HepG2 (cell line): ENCODE measurements around the gene MRPL10. TPM values are rescaled to one million over a fixed set of nuclear protein-coding genes. Genes with fewer than 3 reads are reported as not detected.

ENCODE experiments used
- FOXA3 ChIP-seq: IDR thresholded peaks from 2 replicates; pipeline ENCODE4 v1.6.1; 2016; ENCODE audit warnings: missing genetic modification reagents, missing compliant biosample characterization
- GFI1 ChIP-seq: sonication (generic); formaldehyde crosslinking; IDR thresholded peaks from 2 replicates; pipeline ENCODE4 v1.5.0; 2020; ENCODE audit warnings: missing genetic modification reagents, mild to moderate bottlenecking, borderline replicate concordance
- HCFC1 ChIP-seq: fragments of 150-350 bp; IDR thresholded peaks from 2 replicates; pipeline ENCODE4 v1.6.1; 2014; ENCODE audit warnings: low read depth, low read length
- IRX3 ChIP-seq: sonication (generic); formaldehyde crosslinking; IDR thresholded peaks from 2 replicates; pipeline ENCODE4 v1.8.1; 2023; ENCODE audit warnings: mild to moderate bottlenecking, low read depth, missing genetic modification reagents, borderline replicate concordance
- MYPOP ChIP-seq: sonication (generic); formaldehyde crosslinking; IDR thresholded peaks from 2 replicates; pipeline ENCODE4 v1.8.1; 2023; ENCODE audit warnings: mild to moderate bottlenecking, moderate library complexity, missing genetic modification reagents
- NFRKB ChIP-seq: fragments of 450-650 bp; IDR thresholded peaks from 2 replicates; pipeline ENCODE4 v1.6.1; 2017
- ONECUT2 ChIP-seq: sonication (generic); formaldehyde crosslinking; IDR thresholded peaks from 2 replicates; pipeline ENCODE4 v1.4.0; 2020; ENCODE audit warnings: missing genetic modification reagents
- SMC3 ChIP-seq: IDR thresholded peaks from 2 replicates; pipeline ENCODE4 v1.6.1; 2011; ENCODE audit warnings: low read length, improper control_type of control experiment
- SP1 ChIP-seq, 2 experiments: fragments of 450-650 bp in 1 of 2; sonication (generic) in 1 of 2; formaldehyde crosslinking in 1 of 2; IDR thresholded peaks; 2 replicates each; pipeline versions ENCODE4 v1.4.0 to v1.6.1; 2016 to 2020; ENCODE audit warnings: missing genetic modification reagents in 1 of 2
- TEAD3 ChIP-seq: optimal IDR thresholded peaks from 2 replicates; pipeline ENCODE3; 2016; ENCODE audit warnings: borderline replicate concordance
- TFE3 ChIP-seq: IDR thresholded peaks from 2 replicates; pipeline ENCODE4 v1.6.1; 2016
- ZBED4 ChIP-seq: sonication (generic); formaldehyde crosslinking; IDR thresholded peaks from 2 replicates; pipeline ENCODE4 v1.4.0; 2020; ENCODE audit warnings: missing genetic modification reagents, borderline replicate concordance
- ZBTB3 ChIP-seq: sonication (generic); formaldehyde crosslinking; IDR thresholded peaks from 2 replicates; pipeline ENCODE4 v1.4.0; 2020; ENCODE audit warnings: low read depth, mild to moderate bottlenecking, moderate library complexity, missing genetic modification reagents, borderline replicate concordance
- ZBTB37 ChIP-seq: sonication (generic); formaldehyde crosslinking; IDR thresholded peaks from 2 replicates; pipeline ENCODE4 v1.4.0; 2020; ENCODE audit warnings: mild to moderate bottlenecking, missing genetic modification reagents
- ZFP82 ChIP-seq: sonication (generic); formaldehyde crosslinking; IDR thresholded peaks from 2 replicates; pipeline ENCODE4 v1.5.1; 2020; ENCODE audit warnings: mild to moderate bottlenecking, missing genetic modification reagents, borderline replicate concordance
- ZNF264 ChIP-seq: sonication (generic); formaldehyde crosslinking; IDR thresholded peaks from 2 replicates; pipeline ENCODE4 v1.4.0; 2020; ENCODE audit warnings: missing genetic modification reagents
- ZNF589 ChIP-seq: sonication (generic); formaldehyde crosslinking; conservative IDR thresholded peaks from 2 replicates; pipeline ENCODE4 v1.8.0; 2022; ENCODE audit warnings: mild to moderate bottlenecking, moderate library complexity, missing genetic modification reagents
- ZNF749 ChIP-seq: sonication (generic); formaldehyde crosslinking; IDR thresholded peaks from 2 replicates; pipeline ENCODE4 v1.8.0; 2022; ENCODE audit warnings: mild to moderate bottlenecking, missing genetic modification reagents, moderate library complexity, borderline replicate concordance
- ZNF781 ChIP-seq: sonication (generic); formaldehyde crosslinking; IDR thresholded peaks from 2 replicates; pipeline ENCODE4 v1.5.1; 2020; ENCODE audit warnings: borderline replicate concordance, mild to moderate bottlenecking, missing genetic modification reagents; ENCODE audit errors: not compliant biosample characterization
- polyA plus RNA-seq, 8 experiments: library from polyadenylated mRNA; depleted of rRNA in 3 of 8; stranded (reverse) in 7 of 8; unstranded in 1 of 8; fragments of >200 nt; fragmentation: Illumina TruSeq in 4 of 8; extraction: Trizol in 4 of 8; gene quantifications; 2 replicates each; pipeline versions ENCODE4 v1.2.1 to v1.2.3, GENCODE V29; 2011 to 2016; ENCODE audit warnings: low read depth in 4 of 8, missing spikeins in 1 of 8, mixed read lengths in 1 of 8; ENCODE audit not compliant: insufficient read depth in 1 of 8
- total RNA-seq, 5 experiments: library from RNA; depleted of rRNA; stranded (reverse); fragments of >200 nt; fragmentation: Illumina TruSeq; extraction: Trizol; gene quantifications; 2 replicates each; pipeline ENCODE4 v1.2.3, GENCODE V29; 2016; ENCODE audit warnings: low read depth in 1 of 5

Gene MRPL10
- total and polyA plus RNA-seq, 2 of the 13 experiments (the other 11 are each of a cell fraction or from before 2014, with no cell fraction given), result 56.7 to 149 TPM

GRCh38 chr17:47831003-47831933 is at the start of gene MRPL10, which contains the start of gene LRRC46 (continued):
- no peak for TF ChIP-seq ZBTB37 (CRISPR knock-in tag)
- peak; percentile 68 for TF ChIP-seq HCFC1
- peak; percentile 69; the same call in 1 of the 2 replicates for TF ChIP-seq ZNF264 (CRISPR knock-in tag)
- no peak for TF ChIP-seq ZBTB3 (CRISPR knock-in tag)
- TF ChIP-seq ONECUT2, result no peak
- peak; percentile 81 for TF ChIP-seq FOXA3 (CRISPR knock-in tag)
- TF ChIP-seq TEAD3 (CRISPR knock-in tag), result peak; percentile 84
- TF ChIP-seq ZNF781 (CRISPR knock-in tag), result no peak
- TF ChIP-seq MYPOP (CRISPR knock-in tag), result peak; percentile 50; the same call in 1 of the 2 replicates
- no peak for TF ChIP-seq ZNF749
- no peak for TF ChIP-seq ZFP82
- peak; percentile 29; the same call in 1 of the 2 replicates for TF ChIP-seq IRX3 (CRISPR knock-in tag)
- TF ChIP-seq TFE3, result peak; percentile 63; the same call in 1 of the 2 replicates
- TF ChIP-seq SMC3, result peak; percentile 43
- peak; percentile 78; the same call in 1 of the 2 replicates for TF ChIP-seq ZNF589
- no peak for TF ChIP-seq NFRKB
- no peak for TF ChIP-seq SP1 (IDR thresholded peaks at IDR 0.05)
- peak; percentile 86; the same call in 1 of the 2 replicates for TF ChIP-seq SP1 (CRISPR knock-in tag; IDR thresholded peaks at IDR 0.05)
- no peak for TF ChIP-seq ZBED4
- TF ChIP-seq GFI1 (CRISPR knock-in tag), result peak; percentile 63; the same call in 1 of the 2 replicates
